Tibial nerve (tissue), 4 donors: Measurements from ENCODE around the gene DNAJB6.

Experiments
- CTCF ChIP-seq, 5 experiments: fragments of 200-600 bp in 3 of 5; fragments of 450-650 bp in 2 of 5; sonication (generic) in 3 of 5; IDR thresholded peaks; one replicate each; pipeline ENCODE4 v1.5.1; 2016 to 2019; ENCODE audit warnings: antibody characterized with exemption in 5 of 5, mild to moderate bottlenecking in 3 of 5, moderate library complexity in 2 of 5
- EP300 ChIP-seq, 2 donors: sonication (generic); formaldehyde crosslinking; IDR thresholded peaks; one replicate each; pipeline ENCODE4 v1.6.1; 2017; ENCODE audit warnings: antibody characterized with exemption in 2 of 2, mild to moderate bottlenecking in 1 of 2
- POLR2A ChIP-seq, 2 donors: fragments of 450-650 bp; IDR thresholded peaks; one replicate each; pipeline ENCODE4 v1.6.1; 2017; ENCODE audit warnings: antibody characterized with exemption in 2 of 2, mild to moderate bottlenecking in 2 of 2, moderate library complexity in 2 of 2

- TF ChIP-seq CTCF (IDR thresholded peaks at IDR 0.05) (no peak), EP300 (IDR thresholded peaks at IDR 0.05) (no peak), POLR2A (IDR thresholded peaks at IDR 0.05) (no peak)
Observed at GRCh38 chr7:157412021-157412443, 75.2 kb downstream of the DNAJB6 start.
